Measurements from ENCODE around the gene SELENOP.
"Not testable (repeated sequence)": the region's sequence is repeated elsewhere in the genome, so short reads cannot be mapped to it uniquely, and the experiment has no call there.

DNA sequence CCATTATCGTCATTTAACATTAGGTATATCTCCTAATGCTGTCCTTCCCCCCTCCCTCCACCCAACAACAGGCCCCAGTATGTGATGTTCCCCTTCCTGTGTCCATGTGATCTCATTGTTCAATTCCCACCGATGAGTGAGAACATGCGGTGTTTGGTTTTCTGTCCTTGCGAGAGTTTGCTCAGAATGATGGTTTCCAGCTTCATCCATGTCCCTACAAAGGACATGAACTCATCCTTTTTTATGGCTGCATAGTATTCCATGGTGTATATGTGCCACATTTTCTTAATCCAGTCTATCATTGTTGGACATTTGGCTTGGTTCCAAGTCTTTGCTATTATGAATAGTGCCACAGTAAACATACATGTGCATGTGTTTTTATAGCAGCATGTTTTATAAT is 32.7 kb upstream of the SELENOP start:
- TF ChIP-seq EZH2 (IDR thresholded peaks at IDR 0.05; ENCODE audit: borderline replicate concordance, low read depth, low read length, severe bottlenecking); POLR2AphosphoS5 (IDR thresholded peaks at IDR 0.05; ENCODE audit: insufficient read depth, low read depth, low read length); POLR2A (IDR thresholded peaks at IDR 0.05; ENCODE audit: low read depth, low read length); JUN (IDR thresholded peaks at IDR 0.05; ENCODE audit: borderline replicate concordance, insufficient read depth, insufficient read length, low read depth); MYC (IDR thresholded peaks at IDR 0.05; ENCODE audit: low read depth, low read length); MAX (IDR thresholded peaks at IDR 0.05; ENCODE audit: insufficient read depth, insufficient read length): not testable (repeated sequence)
- TF ChIP-seq, protein P1, sequence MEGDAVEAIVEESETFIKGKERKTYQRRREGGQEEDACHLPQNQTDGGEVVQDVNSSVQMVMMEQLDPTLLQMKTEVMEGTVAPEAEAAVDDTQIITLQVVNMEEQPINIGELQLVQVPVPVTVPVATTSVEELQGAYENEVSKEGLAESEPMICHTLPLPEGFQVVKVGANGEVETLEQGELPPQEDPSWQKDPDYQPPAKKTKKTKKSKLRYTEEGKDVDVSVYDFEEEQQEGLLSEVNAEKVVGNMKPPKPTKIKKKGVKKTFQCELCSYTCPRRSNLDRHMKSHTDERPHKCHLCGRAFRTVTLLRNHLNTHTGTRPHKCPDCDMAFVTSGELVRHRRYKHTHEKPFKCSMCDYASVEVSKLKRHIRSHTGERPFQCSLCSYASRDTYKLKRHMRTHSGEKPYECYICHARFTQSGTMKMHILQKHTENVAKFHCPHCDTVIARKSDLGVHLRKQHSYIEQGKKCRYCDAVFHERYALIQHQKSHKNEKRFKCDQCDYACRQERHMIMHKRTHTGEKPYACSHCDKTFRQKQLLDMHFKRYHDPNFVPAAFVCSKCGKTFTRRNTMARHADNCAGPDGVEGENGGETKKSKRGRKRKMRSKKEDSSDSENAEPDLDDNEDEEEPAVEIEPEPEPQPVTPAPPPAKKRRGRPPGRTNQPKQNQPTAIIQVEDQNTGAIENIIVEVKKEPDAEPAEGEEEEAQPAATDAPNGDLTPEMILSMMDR (IDR thresholded peaks at IDR 0.05; ENCODE audit: extremely low read depth in 1 of 2, insufficient read depth in 1 of 2, low read depth in 1 of 2, low read length in 2 of 2), result not testable (repeated sequence)

Measured in endothelial cell of umbilical vein (primary cell).